WTC11 (cell line): Measurements from ENCODE around the gene TBX4. TPM values are rescaled to one million over a fixed set of nuclear protein-coding genes. Genes with fewer than 3 reads are reported as not detected.

Source experiments
- ATAC-seq: fragments of 200-7000 bp; cut with Tn5 transposase; 2 replicates; pipeline ENCODE4 v1.10.0; 2021; ENCODE audit warnings: mild to moderate bottlenecking, moderate library complexity
- CTCF ChIA-PET: fragments of 300-600 bp; sonication (Branson Sonifier 250); formaldehyde crosslinking; loops from one replicate; lab custom pipeline; 2021; ENCODE audit warnings: antibody characterized with exemption; lab: Charles Lee
- POLR2A ChIA-PET: fragments of 350-600 bp; sonication (Branson Sonifier 250); formaldehyde crosslinking; loops from one replicate; lab custom pipeline; 2021; ENCODE audit warnings: antibody characterized with exemption; lab: Charles Lee
- DNase-seq: peaks from one replicate; pipeline ENCODE4 v3.0.0; 2021; ENCODE audit warnings: low spot score
- H3K27ac Mint-ChIP-seq: 2 replicates; pipeline ENCODE4 v1.8.0; 2021; ENCODE audit warnings: mixed read lengths
- H3K27me3 Mint-ChIP-seq: 2 replicates; pipeline ENCODE4 v1.8.0; 2021; ENCODE audit warnings: low read depth, mild to moderate bottlenecking, moderate library complexity, mixed read lengths
- H3K36me3 Mint-ChIP-seq: 2 replicates; pipeline ENCODE4 v1.8.0; 2021; ENCODE audit warnings: mixed read lengths
- H3K4me1 Mint-ChIP-seq: 2 replicates; pipeline ENCODE4 v1.8.0; 2022; ENCODE audit warnings: mixed read lengths
- H3K4me3 Mint-ChIP-seq: 2 replicates; pipeline ENCODE4 v1.8.0; 2021; ENCODE audit warnings: mild to moderate bottlenecking, moderate library complexity, mixed read lengths
- H3K9me3 Mint-ChIP-seq: 2 replicates; pipeline ENCODE4 v1.8.0; 2021; ENCODE audit warnings: mixed read lengths
- ATF1 ChIP-seq: sonication (generic); formaldehyde crosslinking; IDR thresholded peaks from 2 replicates; pipeline ENCODE4 v1.8.1; 2023; ENCODE audit warnings: mild to moderate bottlenecking, moderate library complexity, missing genetic modification reagents
- ELF4 ChIP-seq: sonication (generic); formaldehyde crosslinking; IDR thresholded peaks from 2 replicates; pipeline ENCODE4 v1.8.1; 2022; ENCODE audit warnings: low read depth, mild to moderate bottlenecking, moderate library complexity, missing genetic modification reagents
- FOXK1 ChIP-seq: sonication (generic); formaldehyde crosslinking; IDR thresholded peaks from 2 replicates; pipeline ENCODE4 v1.8.0; 2022; ENCODE audit warnings: mild to moderate bottlenecking, moderate library complexity, missing genetic modification reagents
- GABPB1 ChIP-seq: sonication (generic); formaldehyde crosslinking; IDR thresholded peaks from 2 replicates; pipeline ENCODE4 v1.8.1; 2023; ENCODE audit warnings: mild to moderate bottlenecking, missing genetic modification reagents
- KAT7 ChIP-seq: sonication (generic); formaldehyde crosslinking; IDR thresholded peaks from 2 replicates; pipeline ENCODE4 v1.8.1; 2023; ENCODE audit warnings: missing genetic modification reagents, mild to moderate bottlenecking, borderline replicate concordance
- SP1 ChIP-seq: sonication (generic); formaldehyde crosslinking; conservative IDR thresholded peaks from 2 replicates; pipeline ENCODE4 v1.8.1; 2022; ENCODE audit warnings: missing genetic modification reagents
- ZNF671 ChIP-seq: fragments of 250-450 bp; sonication (Bioruptor Pico); IDR thresholded peaks from 2 replicates; pipeline ENCODE4 v1.8.0; 2021; ENCODE audit warnings: mild to moderate bottlenecking
- total RNA-seq: library from RNA; stranded (reverse); gene quantifications from 3 replicates; pipeline ENCODE4 v1.2.3, GENCODE V29; 2021
- TF ChIP-seq, protein P1 (sequence below): sonication (generic); formaldehyde crosslinking; conservative IDR thresholded peaks from 2 replicates; pipeline ENCODE4 v1.8.1; 2023; ENCODE audit warnings: mild to moderate bottlenecking, low read depth, missing genetic modification reagents, moderate library complexity
- TF ChIP-seq, protein P2 (sequence below): fragments of 200-600 bp; IDR thresholded peaks from 2 replicates; pipeline ENCODE4 v1.8.0; 2022; ENCODE audit warnings: antibody characterized with exemption
- TF ChIP-seq, protein P3 (sequence below): sonication (generic); formaldehyde crosslinking; IDR thresholded peaks from 2 replicates; pipeline ENCODE4 v1.8.1; 2022; ENCODE audit warnings: low read depth, missing genetic modification reagents, borderline replicate concordance
- TF ChIP-seq, protein P4 (sequence below): sonication (generic); formaldehyde crosslinking; IDR thresholded peaks from 2 replicates; pipeline ENCODE4 v1.8.0; 2022; ENCODE audit warnings: mild to moderate bottlenecking, missing genetic modification reagents
- TF ChIP-seq, protein P5 (sequence below): fragments of 250-450 bp; sonication (Bioruptor Pico); IDR thresholded peaks from 2 replicates; pipeline ENCODE4 v1.9.0; 2021; ENCODE audit warnings: mild to moderate bottlenecking
- TF ChIP-seq, protein P6 (sequence below): sonication (generic); formaldehyde crosslinking; IDR thresholded peaks from 2 replicates; pipeline ENCODE4 v1.8.1; 2023; ENCODE audit warnings: mild to moderate bottlenecking, moderate library complexity, missing genetic modification reagents

Gene TBX4
- total RNA-seq, 1 experiment from 2014 or later, result not detected

DNA sequence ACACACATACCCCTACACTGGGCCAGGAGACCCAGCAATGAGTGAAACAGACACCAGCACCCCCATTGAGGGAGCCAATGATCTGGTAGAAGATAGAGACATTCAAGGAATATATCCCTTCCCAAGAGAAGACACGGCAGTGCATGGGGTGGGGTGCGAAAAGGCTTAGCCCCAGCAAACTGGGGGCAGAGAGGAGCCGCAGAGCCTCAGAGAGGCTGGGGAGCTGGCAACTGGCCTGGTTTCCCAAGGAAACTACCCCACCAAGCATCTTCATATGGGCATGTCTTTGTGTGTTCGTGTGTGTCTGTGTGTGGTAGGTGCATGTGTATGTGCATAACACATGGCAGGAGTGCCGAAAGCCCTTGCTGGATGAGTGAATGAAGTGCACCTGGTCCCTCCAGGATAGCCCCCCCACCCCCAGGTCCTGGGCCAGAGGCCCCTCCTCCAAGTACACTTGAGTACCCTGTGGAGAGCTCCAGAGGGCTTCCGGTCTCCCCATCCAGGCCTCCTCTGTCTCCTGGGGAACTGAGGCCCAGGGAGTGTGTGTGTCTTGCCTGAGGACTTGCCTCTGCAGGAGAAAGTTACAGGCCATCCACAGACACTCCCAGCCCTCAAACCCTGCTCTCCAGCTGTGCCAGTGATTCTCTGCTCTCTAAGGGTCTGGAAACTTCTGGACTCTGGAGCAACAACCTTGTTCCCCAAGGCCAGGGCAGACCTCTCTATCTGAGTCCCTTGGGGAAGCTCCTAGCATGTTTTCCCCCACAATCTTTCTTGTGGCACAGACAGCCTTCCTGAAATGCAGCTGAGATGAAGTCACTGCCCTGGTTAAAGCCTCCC lies 36.6 kb upstream of the TBX4 start (continued):
- TF ChIP-seq, protein P1, sequence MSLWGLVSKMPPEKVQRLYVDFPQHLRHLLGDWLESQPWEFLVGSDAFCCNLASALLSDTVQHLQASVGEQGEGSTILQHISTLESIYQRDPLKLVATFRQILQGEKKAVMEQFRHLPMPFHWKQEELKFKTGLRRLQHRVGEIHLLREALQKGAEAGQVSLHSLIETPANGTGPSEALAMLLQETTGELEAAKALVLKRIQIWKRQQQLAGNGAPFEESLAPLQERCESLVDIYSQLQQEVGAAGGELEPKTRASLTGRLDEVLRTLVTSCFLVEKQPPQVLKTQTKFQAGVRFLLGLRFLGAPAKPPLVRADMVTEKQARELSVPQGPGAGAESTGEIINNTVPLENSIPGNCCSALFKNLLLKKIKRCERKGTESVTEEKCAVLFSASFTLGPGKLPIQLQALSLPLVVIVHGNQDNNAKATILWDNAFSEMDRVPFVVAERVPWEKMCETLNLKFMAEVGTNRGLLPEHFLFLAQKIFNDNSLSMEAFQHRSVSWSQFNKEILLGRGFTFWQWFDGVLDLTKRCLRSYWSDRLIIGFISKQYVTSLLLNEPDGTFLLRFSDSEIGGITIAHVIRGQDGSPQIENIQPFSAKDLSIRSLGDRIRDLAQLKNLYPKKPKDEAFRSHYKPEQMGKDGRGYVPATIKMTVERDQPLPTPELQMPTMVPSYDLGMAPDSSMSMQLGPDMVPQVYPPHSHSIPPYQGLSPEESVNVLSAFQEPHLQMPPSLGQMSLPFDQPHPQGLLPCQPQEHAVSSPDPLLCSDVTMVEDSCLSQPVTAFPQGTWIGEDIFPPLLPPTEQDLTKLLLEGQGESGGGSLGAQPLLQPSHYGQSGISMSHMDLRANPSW (CRISPR knock-in tag), result no peak

DNA sequence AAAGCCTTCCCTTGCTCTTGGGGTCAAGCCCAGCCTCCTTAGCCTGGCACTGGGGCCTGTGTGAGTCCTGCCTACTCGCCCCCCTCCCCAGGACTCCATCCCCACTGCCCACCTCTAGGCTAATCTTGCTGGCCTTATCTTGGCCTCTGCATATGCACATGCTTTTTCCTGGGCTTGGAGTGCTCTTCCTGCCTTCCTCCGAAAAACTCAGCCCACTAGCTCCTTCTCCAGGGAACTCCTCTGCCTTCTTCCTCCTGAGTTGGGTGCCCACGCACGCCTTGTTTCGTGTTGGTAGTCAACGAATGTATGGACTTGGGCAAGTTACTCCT lies 36.0 kb upstream of the TBX4 start:
- DNase-seq (no peak), ATAC-seq (no peak)
- Mint-ChIP-seq H3K36me3 (no peaks in the 10 kb centered on the region), H3K9me3 (no peaks in the 10 kb centered on the region), H3K4me3 (peak overlapping the region; percentile 54), H3K4me1 (peaks cover 10% of the 10 kb centered on the region), H3K27ac (no peak overlapping the region), H3K27me3 (peaks cover 70% of the 10 kb centered on the region)
- no peak for TF ChIP-seq KAT7 (CRISPR knock-in tag)
- no peak for TF ChIP-seq ZNF671
- no peak for TF ChIP-seq ATF1 (CRISPR knock-in tag)
- TF ChIP-seq SP1, result no peak
- no peak for TF ChIP-seq ELF4
- ChIA-PET POLR2A (interaction anchor here (0.6 kb wide), 1 partner anchor 349 kb away, joined by 8 read pairs; no protein-coding TSS in a partner anchor), CTCF (interaction anchor here (0.8 to 1.2 kb wide), 5 partner anchors 8 to 159 kb away, joined by 3 to 4 read pairs (median 3); no protein-coding TSS in a partner anchor)

DNA sequence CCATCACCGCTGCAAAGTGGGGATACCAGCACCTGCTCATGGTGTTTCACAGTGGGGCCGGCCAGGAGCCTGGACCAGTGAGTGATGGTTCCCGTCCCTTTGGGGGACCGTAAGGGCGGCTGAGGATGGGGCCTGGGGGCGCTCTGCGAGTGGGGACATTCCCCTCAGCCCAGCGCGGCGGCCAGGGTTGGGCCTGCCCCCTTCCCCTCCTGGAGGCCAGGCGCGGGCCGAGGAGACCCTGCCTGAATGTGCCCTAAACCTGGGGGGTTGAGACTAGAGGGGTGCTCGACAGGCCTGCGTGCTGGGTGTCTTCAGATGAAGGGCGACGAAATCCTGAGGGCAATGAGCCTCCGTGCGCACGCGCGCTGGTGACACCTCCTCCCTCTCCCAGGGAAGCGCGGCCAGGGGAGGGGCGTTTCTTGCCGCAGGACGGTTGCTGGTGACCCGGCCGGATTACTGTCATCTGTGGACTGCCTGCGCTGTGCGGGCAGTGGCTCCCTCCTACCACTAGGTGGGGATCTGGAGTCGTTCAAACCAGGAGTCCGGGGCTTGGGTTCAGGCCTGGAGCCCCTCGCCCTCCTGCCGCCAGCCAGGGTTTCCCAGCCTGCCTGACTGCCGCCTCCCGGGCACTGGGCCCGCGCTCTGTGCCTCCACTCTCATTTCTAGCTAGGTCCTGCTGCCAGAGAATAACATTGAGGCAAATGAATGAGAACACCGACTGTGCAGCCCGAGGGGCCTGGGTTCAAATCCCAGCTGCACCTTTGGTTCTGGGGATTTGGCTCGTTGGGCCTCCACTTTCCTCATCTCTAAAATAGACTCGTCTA lies 35.5 kb upstream of the TBX4 start:
- H3K36me3 Mint-ChIP-seq, result no peaks in the 10 kb centered on the region
- ChIA-PET CTCF (interaction anchor here (0.7 to 1.3 kb wide), 19 partner anchors 8 to 693 kb away, joined by 3 to 8 read pairs (median 4); no protein-coding TSS in a partner anchor), POLR2A (no interaction called here)
- TF ChIP-seq, protein P2, sequence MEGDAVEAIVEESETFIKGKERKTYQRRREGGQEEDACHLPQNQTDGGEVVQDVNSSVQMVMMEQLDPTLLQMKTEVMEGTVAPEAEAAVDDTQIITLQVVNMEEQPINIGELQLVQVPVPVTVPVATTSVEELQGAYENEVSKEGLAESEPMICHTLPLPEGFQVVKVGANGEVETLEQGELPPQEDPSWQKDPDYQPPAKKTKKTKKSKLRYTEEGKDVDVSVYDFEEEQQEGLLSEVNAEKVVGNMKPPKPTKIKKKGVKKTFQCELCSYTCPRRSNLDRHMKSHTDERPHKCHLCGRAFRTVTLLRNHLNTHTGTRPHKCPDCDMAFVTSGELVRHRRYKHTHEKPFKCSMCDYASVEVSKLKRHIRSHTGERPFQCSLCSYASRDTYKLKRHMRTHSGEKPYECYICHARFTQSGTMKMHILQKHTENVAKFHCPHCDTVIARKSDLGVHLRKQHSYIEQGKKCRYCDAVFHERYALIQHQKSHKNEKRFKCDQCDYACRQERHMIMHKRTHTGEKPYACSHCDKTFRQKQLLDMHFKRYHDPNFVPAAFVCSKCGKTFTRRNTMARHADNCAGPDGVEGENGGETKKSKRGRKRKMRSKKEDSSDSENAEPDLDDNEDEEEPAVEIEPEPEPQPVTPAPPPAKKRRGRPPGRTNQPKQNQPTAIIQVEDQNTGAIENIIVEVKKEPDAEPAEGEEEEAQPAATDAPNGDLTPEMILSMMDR, result peak; percentile 94
- TF ChIP-seq, protein P3, sequence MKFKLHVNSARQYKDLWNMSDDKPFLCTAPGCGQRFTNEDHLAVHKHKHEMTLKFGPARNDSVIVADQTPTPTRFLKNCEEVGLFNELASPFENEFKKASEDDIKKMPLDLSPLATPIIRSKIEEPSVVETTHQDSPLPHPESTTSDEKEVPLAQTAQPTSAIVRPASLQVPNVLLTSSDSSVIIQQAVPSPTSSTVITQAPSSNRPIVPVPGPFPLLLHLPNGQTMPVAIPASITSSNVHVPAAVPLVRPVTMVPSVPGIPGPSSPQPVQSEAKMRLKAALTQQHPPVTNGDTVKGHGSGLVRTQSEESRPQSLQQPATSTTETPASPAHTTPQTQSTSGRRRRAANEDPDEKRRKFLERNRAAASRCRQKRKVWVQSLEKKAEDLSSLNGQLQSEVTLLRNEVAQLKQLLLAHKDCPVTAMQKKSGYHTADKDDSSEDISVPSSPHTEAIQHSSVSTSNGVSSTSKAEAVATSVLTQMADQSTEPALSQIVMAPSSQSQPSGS (CRISPR knock-in tag), result no peak
- TF ChIP-seq FOXK1 (0 out of 2 replicates have a peak, but pooled peaks have one; percentile 40), GABPB1 (CRISPR knock-in tag) (no peak)
- TF ChIP-seq, protein P4, sequence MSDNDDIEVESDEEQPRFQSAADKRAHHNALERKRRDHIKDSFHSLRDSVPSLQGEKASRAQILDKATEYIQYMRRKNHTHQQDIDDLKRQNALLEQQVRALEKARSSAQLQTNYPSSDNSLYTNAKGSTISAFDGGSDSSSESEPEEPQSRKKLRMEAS (CRISPR knock-in tag), result peak; percentile 53
- TF ChIP-seq, protein P5, sequence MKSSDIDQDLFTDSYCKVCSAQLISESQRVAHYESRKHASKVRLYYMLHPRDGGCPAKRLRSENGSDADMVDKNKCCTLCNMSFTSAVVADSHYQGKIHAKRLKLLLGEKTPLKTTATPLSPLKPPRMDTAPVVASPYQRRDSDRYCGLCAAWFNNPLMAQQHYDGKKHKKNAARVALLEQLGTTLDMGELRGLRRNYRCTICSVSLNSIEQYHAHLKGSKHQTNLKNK, result no peak
- TF ChIP-seq, protein P6, sequence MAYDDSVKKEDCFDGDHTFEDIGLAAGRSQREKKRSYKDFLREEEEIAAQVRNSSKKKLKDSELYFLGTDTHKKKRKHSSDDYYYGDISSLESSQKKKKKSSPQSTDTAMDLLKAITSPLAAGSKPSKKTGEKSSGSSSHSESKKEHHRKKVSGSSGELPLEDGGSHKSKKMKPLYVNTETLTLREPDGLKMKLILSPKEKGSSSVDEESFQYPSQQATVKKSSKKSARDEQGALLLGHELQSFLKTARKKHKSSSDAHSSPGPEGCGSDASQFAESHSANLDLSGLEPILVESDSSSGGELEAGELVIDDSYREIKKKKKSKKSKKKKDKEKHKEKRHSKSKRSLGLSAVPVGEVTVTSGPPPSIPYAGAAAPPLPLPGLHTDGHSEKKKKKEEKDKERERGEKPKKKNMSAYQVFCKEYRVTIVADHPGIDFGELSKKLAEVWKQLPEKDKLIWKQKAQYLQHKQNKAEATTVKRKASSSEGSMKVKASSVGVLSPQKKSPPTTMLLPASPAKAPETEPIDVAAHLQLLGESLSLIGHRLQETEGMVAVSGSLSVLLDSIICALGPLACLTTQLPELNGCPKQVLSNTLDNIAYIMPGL, result peak; percentile 37; the same call in 1 of the 2 replicates
- DNase-seq, result peak; percentile 96
- no peaks in the 10 kb centered on the region for H3K9me3 Mint-ChIP-seq
- peaks cover 71% of the 10 kb centered on the region for H3K27me3 Mint-ChIP-seq
- peak; percentile 81 for ATAC-seq
- H3K4me1 Mint-ChIP-seq, result peaks cover 10% of the 10 kb centered on the region
- peak overlapping the region; percentile 54 for H3K4me3 Mint-ChIP-seq
- H3K27ac Mint-ChIP-seq, result no peak overlapping the region
